Hepatocyte (in vitro differentiated cells): ENCODE data around the gene SELENOF. TPM values are rescaled to one million over a fixed set of nuclear protein-coding genes. Genes with fewer than 3 reads are reported as not detected.

Experiments
- DNase-seq: peaks from one replicate; pipeline ENCODE4 v3.0.0-alpha.2; 2016; ENCODE audit warnings: low spot score
- H2AFZ ChIP-seq: fragments of 200-600 bp; sonication (generic); 2 replicates; pipeline ENCODE4 v1.6.0; 2016; ENCODE audit warnings: antibody characterized with exemption, mild to moderate bottlenecking
- H3K27ac ChIP-seq: fragments of 200-600 bp; sonication (generic); 2 replicates; pipeline ENCODE4 v1.5.1; 2016; ENCODE audit warnings: mild to moderate bottlenecking
- H3K27me3 ChIP-seq: fragments of 200-600 bp; sonication (generic); 2 replicates; pipeline ENCODE4 v1.6.1; 2016
- H3K36me3 ChIP-seq: fragments of 200-600 bp; sonication (generic); replicated peaks from 2 replicates; pipeline ENCODE4 v1.5.1; 2016; ENCODE audit warnings: low read depth; ENCODE audit not compliant: insufficient read depth
- H3K4me1 ChIP-seq: fragments of 200-600 bp; sonication (generic); 2 replicates; pipeline ENCODE4 v1.5.1; 2016; ENCODE audit warnings: mild to moderate bottlenecking, moderate library complexity; ENCODE audit not compliant: insufficient read depth
- H3K4me2 ChIP-seq: fragments of 200-600 bp; sonication (generic); 2 replicates; pipeline ENCODE4 v1.6.0; 2016
- H3K4me3 ChIP-seq: fragments of 200-600 bp; sonication (generic); 2 replicates; pipeline ENCODE4 v1.5.1; 2016; ENCODE audit warnings: mild to moderate bottlenecking
- H3K79me2 ChIP-seq: fragments of 200-600 bp; sonication (generic); 2 replicates; pipeline ENCODE4 v1.6.0; 2017; ENCODE audit warnings: mild to moderate bottlenecking
- H3K9me2 ChIP-seq: fragments of 200-600 bp; sonication (generic); replicated peaks from 2 replicates; pipeline ENCODE4 v1.6.0; 2017; ENCODE audit warnings: mild to moderate bottlenecking; ENCODE audit not compliant: insufficient read depth
- H3K9me3 ChIP-seq: fragments of 200-600 bp; sonication (generic); 2 replicates; pipeline ENCODE4 v1.5.1; 2016; ENCODE audit warnings: low read depth, mild to moderate bottlenecking
- H4K20me1 ChIP-seq: fragments of 200-600 bp; sonication (generic); 2 replicates; pipeline ENCODE4 v1.6.0; 2016; ENCODE audit warnings: mild to moderate bottlenecking; ENCODE audit not compliant: insufficient read depth, poor library complexity, severe bottlenecking
- CTCF ChIP-seq: fragments of 200-600 bp; sonication (generic); IDR thresholded peaks from 2 replicates; pipeline ENCODE4 v1.5.1; 2016; ENCODE audit warnings: antibody characterized with exemption, mild to moderate bottlenecking; ENCODE audit not compliant: poor library complexity
- EZH2 ChIP-seq: fragments of 200-600 bp; sonication (generic); IDR thresholded peaks from 2 replicates; pipeline ENCODE4 v1.6.1; 2016; ENCODE audit warnings: antibody characterized with exemption, mild to moderate bottlenecking, borderline replicate concordance
- EZH2phosphoT487 ChIP-seq: fragments of 200-600 bp; sonication (generic); IDR thresholded peaks from one replicate; pipeline ENCODE4 v1.6.1; 2018; ENCODE audit warnings: antibody characterized with exemption, mild to moderate bottlenecking, low read depth, moderate library complexity; ENCODE audit not compliant: unreplicated experiment, severe bottlenecking
- WGBS: methylation state at CpG from one replicate; pipeline ENCODE4 v1.1.6; 2016; ENCODE audit warnings: low lambda C conversion rate; ENCODE audit errors: missing lambda C conversion rate; 5-methylcytosine and 5-hydroxymethylcytosine counted together
- polyA plus RNA-seq: library from polyadenylated mRNA; unstranded; fragments of >200 nt; fragmentation: Nextera tagmentation; extraction: Ambion mirVana; gene quantifications from 2 replicates; pipeline ENCODE4 v1.2.1, GENCODE V29; 2016
- total RNA-seq: library from RNA; depleted of rRNA; stranded (reverse); fragments of >200 nt; gene quantifications from 2 replicates; pipeline ENCODE4 v1.2.3, GENCODE V29; 2014

The SELENOF gene
- total and polyA plus RNA-seq, 2 experiments from 2014 or later = 168 to 193 TPM

DNA sequence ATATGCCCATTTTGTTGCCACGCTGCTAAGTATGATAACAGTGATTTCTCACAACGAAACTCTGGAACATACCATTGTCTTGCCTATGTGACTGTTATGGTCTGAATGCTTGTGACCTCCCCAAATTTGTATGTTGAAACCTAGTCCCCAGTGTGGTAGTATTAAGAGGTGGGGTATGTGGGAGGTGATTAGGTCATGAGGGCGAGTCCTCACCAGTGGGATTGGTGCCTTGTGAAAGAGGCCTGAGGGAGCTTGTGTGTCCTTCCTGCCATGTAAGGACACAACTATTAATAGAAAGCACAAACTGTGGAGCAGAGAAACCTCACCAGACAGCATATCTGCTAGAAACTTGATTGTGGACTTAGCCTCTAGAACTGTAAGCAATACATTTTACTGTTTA lies 84.6 kb downstream of the SELENOF start:
- WGBS = 97% methylated on average over 3 of the region's 3 CpGs
- Histone ChIP-seq H3K27ac (no peak overlapping the region), H3K4me3 (no peak overlapping the region), H3K9me3 (no peaks in the 10 kb centered on the region), H3K36me3 (no peaks in the 10 kb centered on the region), H3K4me2 (no peak overlapping the region), H4K20me1 (no peaks in the 10 kb centered on the region), H3K4me1 (no peaks in the 10 kb centered on the region), H3K9me2 (no peaks in the 10 kb centered on the region), H2AFZ (no peak overlapping the region), H3K27me3 (no peaks in the 10 kb centered on the region), H3K79me2 (no peaks in the 10 kb centered on the region)
- TF ChIP-seq CTCF (no peak), EZH2 (no peak), EZH2phosphoT487 (no peak)
- DNase-seq = no peak

DNA sequence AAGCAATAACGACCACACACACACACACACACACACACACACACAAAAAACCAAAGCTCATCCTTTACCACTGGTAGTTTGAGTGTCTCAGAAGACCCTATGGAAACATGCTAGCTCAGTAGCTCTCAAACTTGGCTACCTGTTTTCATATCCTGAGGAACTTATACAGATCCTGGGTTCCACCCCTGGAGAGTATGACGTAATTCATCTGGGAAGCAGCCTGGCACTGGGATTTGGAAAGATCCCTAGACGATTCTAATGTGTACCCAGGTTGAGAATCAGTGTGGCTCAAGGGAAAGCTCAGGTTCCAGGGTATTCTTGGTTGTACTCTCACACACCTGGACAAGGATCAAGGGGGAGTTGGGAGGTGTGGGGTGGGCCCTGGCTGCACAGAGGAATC lies 85.9 kb downstream of the SELENOF start:
- peaks cover 5% of the 10 kb centered on the region for H3K4me1 ChIP-seq
- no peaks in the 10 kb centered on the region for H3K27me3 ChIP-seq
- H3K9me3 ChIP-seq = no peaks in the 10 kb centered on the region
- no peak overlapping the region for H3K27ac ChIP-seq
- no peaks in the 10 kb centered on the region for H4K20me1 ChIP-seq
- H3K4me2 ChIP-seq = no peak overlapping the region
- WGBS = 53% methylated on average over 3 of the region's 3 CpGs
- no peak overlapping the region for H3K4me3 ChIP-seq
- no peaks in the 10 kb centered on the region for H3K79me2 ChIP-seq
- H2AFZ ChIP-seq = no peak overlapping the region
- DNase-seq = no peak
- no peaks in the 10 kb centered on the region for H3K9me2 ChIP-seq
- TF ChIP-seq EZH2 (no peak), CTCF (no peak), EZH2phosphoT487 (no peak)
- no peaks in the 10 kb centered on the region for H3K36me3 ChIP-seq

GRCh38 chr1:86826856-86827255 lies 87.1 kb downstream of the SELENOF start:
- H3K9me3 ChIP-seq = no peaks in the 10 kb centered on the region
- no peak overlapping the region for H3K27ac ChIP-seq
- H3K9me2 ChIP-seq = no peaks in the 10 kb centered on the region
- no peak overlapping the region for H3K4me3 ChIP-seq
- DNase-seq = no peak
- H3K4me1 ChIP-seq = peaks cover 5% of the 10 kb centered on the region
- no peaks in the 10 kb centered on the region for H3K27me3 ChIP-seq
- H3K36me3 ChIP-seq = no peaks in the 10 kb centered on the region
- no peaks in the 10 kb centered on the region for H4K20me1 ChIP-seq
- H3K79me2 ChIP-seq = no peaks in the 10 kb centered on the region
- TF ChIP-seq CTCF = no peak
- TF ChIP-seq EZH2phosphoT487 = no peak
- TF ChIP-seq EZH2 = no peak
- H2AFZ ChIP-seq = no peak overlapping the region
- no peak overlapping the region for H3K4me2 ChIP-seq

DNA sequence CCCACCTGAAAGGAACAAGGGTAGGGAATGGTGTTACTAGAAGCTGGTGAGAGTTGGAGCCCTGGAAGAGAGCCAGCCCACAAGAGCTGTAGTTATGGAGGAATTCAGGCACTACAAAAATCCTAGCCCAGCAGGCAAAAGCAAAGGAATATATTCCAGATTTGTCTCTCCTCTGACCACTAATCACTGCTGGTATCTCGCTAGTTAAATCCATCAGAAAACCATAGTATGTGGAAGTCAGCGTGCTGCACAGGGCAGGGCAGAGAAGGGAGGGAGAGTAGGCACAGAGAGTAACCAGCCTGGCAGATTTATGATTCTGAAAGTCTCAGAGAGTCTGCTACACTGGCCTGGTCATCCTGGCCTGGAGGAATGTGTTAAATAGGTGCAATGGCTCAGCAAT lies 88.6 kb downstream of the SELENOF start:
- Histone ChIP-seq H3K4me3 (no peak overlapping the region), H3K27ac (no peak overlapping the region), H3K9me2 (no peaks in the 10 kb centered on the region), H4K20me1 (no peaks in the 10 kb centered on the region), H3K27me3 (no peaks in the 10 kb centered on the region), H3K9me3 (no peaks in the 10 kb centered on the region), H2AFZ (no peak overlapping the region), H3K4me2 (no peak overlapping the region), H3K36me3 (no peaks in the 10 kb centered on the region), H3K79me2 (no peaks in the 10 kb centered on the region), H3K4me1 (peaks cover 5% of the 10 kb centered on the region)
- DNase-seq = no peak
- WGBS = 50% methylated on average over 2 of the region's 2 CpGs
- TF ChIP-seq EZH2phosphoT487 (no peak), CTCF (no peak), EZH2 (no peak)
